KMS-11 (cell line): ENCODE measurements around the gene SPATA2.
"Not testable (repeated sequence)": the region's sequence is repeated elsewhere in the genome, so short reads cannot be mapped to it uniquely, and the experiment has no call there.

Experiments
- H2AFZ ChIP-seq: fragments of 200-600 bp; sonication (generic); 2 replicates; pipeline ENCODE4 v1.6.1; 2016; ENCODE audit warnings: antibody characterized with exemption, mixed run types, low read depth
- H3K27ac ChIP-seq: fragments of 200-600 bp; sonication (generic); 2 replicates; pipeline ENCODE4 v1.6.1; 2016; ENCODE audit warnings: mild to moderate bottlenecking, mixed run types
- H3K27me3 ChIP-seq: fragments of 200-600 bp; sonication (generic); 2 replicates; pipeline ENCODE4 v1.6.1; 2017; ENCODE audit warnings: mild to moderate bottlenecking, low read depth, mixed run types, moderate library complexity; ENCODE audit not compliant: insufficient read depth
- H3K36me3 ChIP-seq: fragments of 200-600 bp; sonication (generic); 2 replicates; pipeline ENCODE4 v1.6.1; 2017; ENCODE audit warnings: mild to moderate bottlenecking, mixed run types; ENCODE audit not compliant: insufficient read depth
- H3K4me1 ChIP-seq: fragments of 200-600 bp; sonication (generic); 2 replicates; pipeline ENCODE4 v1.6.1; 2016; ENCODE audit warnings: mild to moderate bottlenecking, low read depth, mixed run types; ENCODE audit not compliant: poor library complexity, severe bottlenecking
- H3K4me2 ChIP-seq: fragments of 200-600 bp; sonication (generic); 2 replicates; pipeline ENCODE4 v1.7.0; 2016; ENCODE audit warnings: mild to moderate bottlenecking, mixed run types
- H3K4me3 ChIP-seq: fragments of 200-600 bp; sonication (generic); IDR thresholded peaks from 2 replicates; pipeline ENCODE4 v1.6.1; 2017; ENCODE audit warnings: low read depth, low read length, mixed read lengths; ENCODE audit not compliant: insufficient read depth
- H3K79me2 ChIP-seq: fragments of 200-600 bp; sonication (generic); 2 replicates; pipeline ENCODE4 v1.6.1; 2016; ENCODE audit warnings: low read depth, mixed run types; ENCODE audit not compliant: insufficient read depth
- H3K9ac ChIP-seq: fragments of 200-600 bp; sonication (generic); 2 replicates; pipeline ENCODE4 v1.6.1; 2016; ENCODE audit warnings: mild to moderate bottlenecking, mixed run types
- H4K20me1 ChIP-seq: fragments of 200-600 bp; sonication (generic); 2 replicates; pipeline ENCODE4 v1.6.1; 2016; ENCODE audit warnings: mild to moderate bottlenecking, mixed run types; ENCODE audit not compliant: insufficient read depth
- TF ChIP-seq, protein P1 (sequence below): fragments of 200-600 bp; sonication (generic); conservative IDR thresholded peaks from 2 replicates; pipeline ENCODE4 v1.6.1; 2017; ENCODE audit warnings: low read depth, mild to moderate bottlenecking, antibody characterized with exemption, low read length, moderate library complexity, mixed read lengths

SPATA2 gene, protein sequence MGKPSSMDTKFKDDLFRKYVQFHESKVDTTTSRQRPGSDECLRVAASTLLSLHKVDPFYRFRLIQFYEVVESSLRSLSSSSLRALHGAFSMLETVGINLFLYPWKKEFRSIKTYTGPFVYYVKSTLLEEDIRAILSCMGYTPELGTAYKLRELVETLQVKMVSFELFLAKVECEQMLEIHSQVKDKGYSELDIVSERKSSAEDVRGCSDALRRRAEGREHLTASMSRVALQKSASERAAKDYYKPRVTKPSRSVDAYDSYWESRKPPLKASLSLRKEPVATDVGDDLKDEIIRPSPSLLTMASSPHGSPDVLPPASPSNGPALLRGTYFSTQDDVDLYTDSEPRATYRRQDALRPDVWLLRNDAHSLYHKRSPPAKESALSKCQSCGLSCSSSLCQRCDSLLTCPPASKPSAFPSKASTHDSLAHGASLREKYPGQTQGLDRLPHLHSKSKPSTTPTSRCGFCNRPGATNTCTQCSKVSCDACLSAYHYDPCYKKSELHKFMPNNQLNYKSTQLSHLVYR

DNA sequence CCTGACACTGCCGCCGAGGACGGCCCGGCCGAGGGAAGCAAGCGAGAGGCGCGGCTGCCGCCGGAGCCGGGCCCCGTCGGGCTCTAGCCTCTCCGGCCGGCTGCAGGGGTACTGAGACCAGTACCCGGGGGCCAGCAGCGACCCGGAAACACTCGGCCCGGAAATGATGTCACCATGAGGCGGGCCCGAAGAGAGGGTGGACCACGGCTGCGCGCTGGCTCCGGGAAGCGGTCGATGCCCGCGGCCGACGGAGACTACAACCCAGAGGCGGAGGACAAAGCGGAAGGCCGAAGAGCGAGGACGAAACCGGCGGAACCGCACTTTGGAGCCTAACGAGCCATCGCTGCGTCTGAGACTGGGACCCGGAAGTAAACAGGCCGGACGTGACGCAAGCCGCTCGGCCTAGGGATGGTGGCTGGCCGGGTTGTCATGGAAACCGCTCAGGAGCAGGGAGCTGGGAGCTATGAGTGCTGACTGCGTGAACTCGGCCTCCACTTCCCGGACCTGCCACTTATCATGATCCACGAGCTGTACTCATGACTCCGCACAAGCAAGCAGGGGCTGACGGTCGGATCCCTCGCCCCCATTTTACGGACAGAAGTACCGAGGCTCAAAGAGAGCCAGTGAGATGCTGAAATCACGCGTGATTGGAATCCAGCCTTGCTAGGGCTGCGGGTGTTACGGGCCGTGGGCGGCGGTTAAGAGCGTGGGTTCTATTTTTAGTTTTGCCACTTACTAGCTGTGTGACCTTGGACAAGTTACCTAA lies at the start of gene SPATA2:
SPATA2 (minus strand) TSS at position 150 of the 766 bp plus-strand sequence. CDS start 7,039 bp downstream, outside the sequence.
- Histone ChIP-seq H4K20me1 (no peaks in the 10 kb centered on the region; the same call in 1 of the 2 replicates), H3K36me3 (no peaks in the 10 kb centered on the region), H3K27ac (peak within 1 kb of the TSS; percentile 96), H3K4me1 (peaks cover 31% of the 10 kb centered on the region), H3K4me3 (peak within 1 kb of the TSS; percentile 15), H3K27me3 (no peaks in the 10 kb centered on the region), H2AFZ (peak within 1 kb of the TSS; percentile 90), H3K9ac (peak within 1 kb of the TSS; percentile 92), H3K79me2 (peaks cover 49% of the 10 kb centered on the region), H3K4me2 (peak within 1 kb of the TSS; percentile 97)
- TF ChIP-seq, protein P1, sequence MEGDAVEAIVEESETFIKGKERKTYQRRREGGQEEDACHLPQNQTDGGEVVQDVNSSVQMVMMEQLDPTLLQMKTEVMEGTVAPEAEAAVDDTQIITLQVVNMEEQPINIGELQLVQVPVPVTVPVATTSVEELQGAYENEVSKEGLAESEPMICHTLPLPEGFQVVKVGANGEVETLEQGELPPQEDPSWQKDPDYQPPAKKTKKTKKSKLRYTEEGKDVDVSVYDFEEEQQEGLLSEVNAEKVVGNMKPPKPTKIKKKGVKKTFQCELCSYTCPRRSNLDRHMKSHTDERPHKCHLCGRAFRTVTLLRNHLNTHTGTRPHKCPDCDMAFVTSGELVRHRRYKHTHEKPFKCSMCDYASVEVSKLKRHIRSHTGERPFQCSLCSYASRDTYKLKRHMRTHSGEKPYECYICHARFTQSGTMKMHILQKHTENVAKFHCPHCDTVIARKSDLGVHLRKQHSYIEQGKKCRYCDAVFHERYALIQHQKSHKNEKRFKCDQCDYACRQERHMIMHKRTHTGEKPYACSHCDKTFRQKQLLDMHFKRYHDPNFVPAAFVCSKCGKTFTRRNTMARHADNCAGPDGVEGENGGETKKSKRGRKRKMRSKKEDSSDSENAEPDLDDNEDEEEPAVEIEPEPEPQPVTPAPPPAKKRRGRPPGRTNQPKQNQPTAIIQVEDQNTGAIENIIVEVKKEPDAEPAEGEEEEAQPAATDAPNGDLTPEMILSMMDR: no peak

DNA sequence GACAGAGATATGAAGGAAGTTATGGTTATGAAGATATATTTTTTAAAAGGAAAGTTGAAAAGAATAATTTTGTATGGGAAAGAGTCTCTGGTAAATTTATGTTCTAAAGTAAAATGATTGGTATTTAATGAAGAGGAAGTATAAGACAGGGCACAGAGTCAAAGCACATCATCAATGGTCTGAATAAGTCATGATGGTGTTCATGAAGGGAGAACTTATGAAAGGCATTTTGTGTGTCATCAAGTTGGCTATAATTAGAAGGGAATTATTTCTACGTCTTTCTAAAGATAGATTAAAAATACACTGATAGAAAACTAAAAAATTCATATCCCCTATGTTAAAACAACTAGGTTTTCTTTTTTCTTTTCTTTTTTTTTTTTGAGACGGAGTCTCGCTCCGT lies 46.1 kb upstream of the SPATA2 start:
- no peaks in the 10 kb centered on the region for H3K79me2 ChIP-seq
- no peak overlapping the region for H3K27ac ChIP-seq
- H3K4me3 ChIP-seq: no peak overlapping the region
- H3K9ac ChIP-seq: no peak overlapping the region
- H3K36me3 ChIP-seq: no peaks in the 10 kb centered on the region
- no peaks in the 10 kb centered on the region for H4K20me1 ChIP-seq
- H3K27me3 ChIP-seq: no peaks in the 10 kb centered on the region
- TF ChIP-seq, protein P1: no peak
- H3K4me2 ChIP-seq: no peak overlapping the region
- H2AFZ ChIP-seq: no peak overlapping the region
- H3K4me1 ChIP-seq: peaks cover 9% of the 10 kb centered on the region

DNA sequence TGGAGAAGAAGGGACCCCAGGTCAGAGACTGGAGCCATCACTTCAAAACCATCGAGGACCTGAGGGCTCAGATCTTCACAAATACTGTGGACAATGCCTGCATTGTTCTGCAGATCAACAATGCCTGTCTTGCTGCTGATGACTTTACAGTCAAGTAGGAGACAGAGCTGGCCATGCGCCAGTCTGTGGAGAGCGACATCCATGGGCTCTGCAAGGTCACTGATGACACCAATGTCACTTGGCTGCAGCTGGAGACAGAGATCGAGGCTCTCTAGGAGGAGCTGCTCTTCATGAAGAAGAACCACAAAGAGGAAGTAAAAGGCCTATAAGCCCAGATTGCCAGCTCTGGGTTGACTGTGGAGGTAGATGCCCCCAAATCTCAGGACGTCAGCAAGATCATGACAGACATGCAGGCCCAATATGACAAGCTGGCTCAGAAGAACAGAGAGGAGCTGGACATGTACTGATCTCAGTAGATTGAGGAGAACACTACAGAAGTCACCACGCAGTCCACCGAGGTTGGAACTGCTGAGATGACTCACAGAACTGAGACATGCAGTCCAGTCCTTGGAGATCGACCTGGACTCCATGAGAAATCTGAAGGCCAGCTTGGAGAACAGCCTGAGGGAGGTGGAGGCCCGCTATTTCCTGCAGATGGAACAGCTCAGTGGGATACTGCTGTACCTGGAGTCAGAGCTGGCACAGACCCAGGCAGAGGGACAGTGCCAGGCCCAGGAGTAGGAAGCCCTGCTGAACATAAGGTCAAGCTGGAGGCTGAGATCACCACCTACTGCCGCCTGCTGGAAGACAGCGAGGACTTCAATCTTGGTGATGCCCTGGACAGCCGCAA lies 42.0 kb upstream of the SPATA2 start:
- H2AFZ ChIP-seq, H3K36me3 ChIP-seq, H3K27ac ChIP-seq, H3K27me3 ChIP-seq, H4K20me1 ChIP-seq, H3K4me3 ChIP-seq, H3K4me2 ChIP-seq, H3K9ac ChIP-seq, H3K4me1 ChIP-seq, H3K79me2 ChIP-seq: not testable (repeated sequence)

DNA sequence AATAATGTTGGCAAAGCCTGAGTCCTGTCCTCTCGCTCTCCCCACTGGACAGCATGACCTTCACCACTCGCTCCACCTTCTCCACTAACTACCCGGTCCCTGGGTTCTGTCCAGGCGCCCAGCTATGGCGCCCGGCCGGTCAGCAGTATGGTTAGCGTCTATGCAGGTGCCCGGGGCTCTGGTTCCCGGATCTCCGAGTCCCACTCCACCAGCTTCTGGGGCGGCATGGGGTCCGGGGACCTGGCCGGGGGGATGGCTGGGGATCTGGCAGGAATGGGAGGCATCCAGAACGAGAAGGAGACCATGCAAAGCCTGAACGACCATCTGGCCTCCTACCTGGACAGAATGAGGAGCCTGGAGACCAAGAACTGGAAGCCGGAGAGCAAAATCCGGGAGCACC lies 41.4 kb upstream of the SPATA2 start:
- Histone ChIP-seq H2AFZ (no peak overlapping the region), H3K79me2 (no peaks in the 10 kb centered on the region), H3K4me3 (no peak overlapping the region), H3K4me2 (no peak overlapping the region), H3K4me1 (no peaks in the 10 kb centered on the region), H4K20me1 (no peaks in the 10 kb centered on the region), H3K36me3 (peaks cover 7% of the 10 kb centered on the region; the same call in 1 of the 2 replicates), H3K27me3 (no peaks in the 10 kb centered on the region), H3K9ac (no peak overlapping the region), H3K27ac (no peak overlapping the region)
- TF ChIP-seq, protein P1: no peak

DNA sequence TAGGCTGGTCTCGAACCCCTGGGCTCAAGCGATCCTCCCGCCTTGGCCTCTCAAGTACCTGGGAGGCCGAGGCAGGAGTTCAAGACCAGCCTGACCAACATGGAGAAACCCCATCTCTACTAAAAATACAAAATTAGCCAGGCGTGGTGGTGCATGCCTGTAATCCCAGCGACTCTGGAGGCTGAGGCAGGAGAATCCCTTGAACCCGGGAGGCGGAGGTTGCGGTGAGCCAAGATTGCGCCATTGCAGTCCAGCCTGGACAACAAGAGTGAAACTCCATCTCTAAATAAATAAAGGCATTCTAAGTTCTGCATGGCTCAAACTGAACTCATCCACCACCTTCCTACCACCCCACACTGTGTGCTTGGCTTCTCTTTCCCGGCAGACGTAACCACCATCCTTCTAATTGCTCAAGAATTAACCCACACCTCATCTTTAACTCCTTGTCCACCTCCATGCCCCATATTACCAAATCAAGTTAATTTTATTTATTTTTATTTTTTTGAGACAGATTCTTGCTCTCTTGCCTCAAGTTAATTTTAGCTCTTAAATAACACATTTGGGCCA lies 40.6 kb upstream of the SPATA2 start:
- not testable (repeated sequence) for H3K4me3 ChIP-seq, H3K36me3 ChIP-seq, H3K9ac ChIP-seq, H3K4me2 ChIP-seq, H3K27ac ChIP-seq, H3K79me2 ChIP-seq, H3K27me3 ChIP-seq, H4K20me1 ChIP-seq, H3K4me1 ChIP-seq, H2AFZ ChIP-seq
